ENCODE results near the gene PKD1.

The PKD1 gene

DNA sequence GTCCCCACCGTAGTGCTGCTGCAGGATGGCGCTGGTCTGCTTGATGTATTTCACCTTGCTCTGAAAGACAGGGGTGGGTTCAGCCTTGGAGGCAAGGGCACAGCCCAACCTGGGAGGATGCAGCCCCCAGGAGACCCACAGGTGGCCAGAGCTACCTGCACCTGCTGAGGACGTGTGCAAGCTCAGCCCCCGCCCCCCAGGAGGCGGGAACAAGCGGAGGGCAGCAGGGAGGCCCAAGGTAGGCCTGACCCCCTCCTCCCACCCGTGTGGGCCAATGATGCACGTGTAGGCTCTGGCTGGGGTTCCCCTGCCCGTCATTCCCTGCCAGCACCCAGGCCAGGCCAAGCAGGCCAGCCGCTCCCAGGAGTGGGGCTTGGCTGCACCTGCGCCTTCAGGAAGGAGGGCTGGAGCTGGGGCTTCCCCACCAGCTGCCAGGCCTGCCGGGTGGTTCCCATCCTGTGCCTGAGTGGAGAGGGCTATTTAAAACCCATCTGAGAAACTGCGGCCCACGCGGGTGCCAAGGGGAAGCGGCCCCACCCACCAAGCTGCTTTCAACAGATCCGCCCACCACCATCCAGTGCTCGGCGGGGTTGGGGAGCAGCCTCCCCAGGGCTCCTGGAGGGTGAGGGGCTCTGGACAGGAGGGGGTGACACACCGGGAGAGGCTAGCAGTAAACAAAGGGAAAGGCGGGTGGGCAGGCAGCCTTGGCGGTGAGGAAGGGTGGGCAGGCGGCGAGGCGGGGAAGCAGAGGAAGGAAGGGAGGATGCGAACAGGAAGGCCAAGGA is 91.8 kb downstream of the PKD1 start:
- no peak for DNase-seq

DNA sequence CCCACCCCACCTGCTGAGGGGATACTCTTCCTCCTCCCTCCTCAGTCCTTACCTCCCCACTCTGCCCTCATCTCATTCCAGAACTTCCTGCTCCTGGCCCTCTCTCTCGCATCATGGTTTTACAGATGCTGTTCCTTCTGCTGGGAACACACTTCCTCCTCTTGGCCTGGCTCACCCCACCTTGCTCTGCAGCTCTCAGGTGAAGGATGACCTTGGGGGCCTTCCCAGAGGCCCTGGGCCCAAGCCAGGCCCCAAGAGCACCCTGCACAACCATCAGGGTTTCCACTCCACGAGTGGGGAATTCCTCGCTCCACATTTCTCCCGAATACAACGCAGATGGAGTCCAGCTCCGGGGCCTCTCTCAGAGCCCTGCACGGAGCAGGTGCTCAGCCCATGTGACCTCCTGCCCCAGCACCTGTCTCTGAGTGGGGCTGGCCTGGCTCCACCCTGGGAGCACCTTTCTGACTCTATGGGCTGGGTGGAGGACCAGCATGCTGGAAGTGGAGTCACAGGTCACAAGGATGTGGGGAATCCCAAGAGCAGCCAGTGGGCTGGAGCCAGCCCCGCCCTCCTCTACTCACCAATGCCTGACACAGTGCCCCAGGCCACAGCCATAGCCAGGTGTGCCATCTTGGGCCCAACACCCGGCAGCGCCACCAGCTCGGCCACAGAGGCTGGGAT is 92.6 kb downstream of the PKD1 start:
- no peak for DNase-seq

DNA sequence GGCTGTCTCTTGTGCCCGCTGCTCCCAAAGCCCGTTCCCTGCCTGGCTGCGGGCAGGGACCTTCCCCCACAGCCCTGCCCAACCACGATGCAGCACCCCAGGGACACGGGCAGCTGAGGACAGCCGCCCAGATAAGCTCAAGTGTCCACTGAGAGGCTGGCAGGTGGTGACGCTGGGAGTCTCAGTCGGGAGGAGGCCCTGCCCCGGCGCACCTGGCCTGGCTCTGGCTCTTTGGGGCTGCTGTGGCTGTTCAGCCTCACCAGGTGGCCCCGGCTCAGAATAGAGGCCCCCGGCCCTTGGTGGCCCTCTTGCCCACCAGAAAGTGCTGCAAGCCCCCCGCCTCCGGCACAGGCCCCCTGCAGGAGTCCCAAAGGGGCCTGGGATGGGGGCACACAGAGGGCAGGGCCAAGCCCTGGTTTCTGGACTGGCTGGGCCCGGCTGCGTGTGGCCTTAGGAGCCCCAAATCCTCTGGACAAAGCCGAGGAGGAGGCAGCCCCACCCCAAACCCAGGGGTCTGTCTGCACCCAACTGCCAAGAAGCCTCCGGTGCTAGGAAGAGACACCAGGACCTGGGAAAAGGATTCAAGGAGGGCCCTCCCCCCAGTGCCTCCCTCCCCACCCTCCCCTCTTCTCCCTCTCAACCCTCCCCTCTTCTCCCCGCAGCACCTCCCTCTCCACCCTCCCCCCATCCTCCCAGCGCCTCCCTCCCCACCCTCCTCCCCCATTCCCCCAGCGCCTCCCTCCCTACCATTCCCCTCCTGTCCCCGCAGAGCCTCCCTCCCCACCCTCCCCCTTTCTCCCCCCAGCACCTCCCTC is 93.3 kb downstream of the PKD1 start:
- DNase-seq, result no peak

GRCh38 chr16:2040787-2041522 is 94.7 kb downstream of the PKD1 start:
- no peak for DNase-seq

GRCh38 chr16:2040041-2040786 is 95.5 kb downstream of the PKD1 start:
- no peak for DNase-seq

- DNase-seq, result no peak
Measured at GRCh38 chr16:2039274-2040031, 96.2 kb downstream of the PKD1 start.
